ENCODE measurements around the gene SACS. TPM values are rescaled to one million over a fixed set of nuclear protein-coding genes. Genes with fewer than 3 reads are reported as not detected.
A peak's percentile ranks its signal among the peaks of the same experiment; 100 is the strongest.

The SACS gene
- polyA plus RNA-seq, 3 donors, result 1.7 to 2.7 (median 2.2) TPM

- no peak for DNase-seq
- no peak overlapping the region for H3K9ac ChIP-seq (ENCODE audit: insufficient read depth, low read length, poor library complexity, severe bottlenecking)
- WGBS (ENCODE audit: insufficient coverage), result no CpG with 5 or more reads among the region's 5 CpGs
- no peak overlapping the region for H3K4me3 ChIP-seq (replicated peaks in 1 of 3; ENCODE audit: low read depth in 2 of 3, low read length in 3 of 3)
- TF ChIP-seq CTCF (IDR thresholded peaks at IDR 0.05), result no peak
- intact Hi-C loops (cut with micrococcal nuclease), result no loop called here
- no peaks in the 10 kb centered on the region for H3K36me3 ChIP-seq (replicated peaks in 1 of 2; ENCODE audit: control insufficient read depth in 1 of 2, insufficient read depth in 2 of 2, low read length in 2 of 2)
- H3K9me3 ChIP-seq (replicated peaks in 1 of 2; ENCODE audit: control insufficient read depth in 1 of 2, insufficient read depth in 1 of 2, low read length in 2 of 2), result no peaks in the 10 kb centered on the region
- H3K4me3 Mint-ChIP-seq, result no peak overlapping the region
- H3K27ac Mint-ChIP-seq, result no peak overlapping the region
- peaks cover 0 to 2% of the 10 kb centered on the region in 2 donors for H3K36me3 Mint-ChIP-seq
- H3K79me2 ChIP-seq (ENCODE audit: insufficient read depth, low read length), result no peaks in the 10 kb centered on the region
- peaks cover 29% of the 10 kb centered on the region for H3K4me1 Mint-ChIP-seq
- H3K4me2 ChIP-seq (replicated peaks; ENCODE audit: extremely low read depth, low read length, poor library complexity, severe bottlenecking), result no peak overlapping the region
- peaks cover 22% of the 10 kb centered on the region in 2 donors for H3K4me1 ChIP-seq (ENCODE audit: control insufficient read depth in 1 of 2, insufficient read depth in 2 of 2, low read length in 2 of 2)
- H2AFZ ChIP-seq (ENCODE audit: insufficient read depth, low read depth, low read length, poor library complexity, severe bottlenecking), result no peak overlapping the region
- H3K27ac ChIP-seq (ENCODE audit: low read depth in 1 of 2, low read length in 2 of 2), result no peak overlapping the region
- peaks cover 0 to 5% (median 2%) of the 10 kb centered on the region in 3 donors for H3K27me3 Mint-ChIP-seq (ENCODE audit: low read depth in 3 of 3)
- peaks cover 0 to 2% (median 0%) of the 10 kb centered on the region in 7 donors for H3K9me3 Mint-ChIP-seq
- H3K27me3 ChIP-seq (ENCODE audit: control insufficient read depth in 2 of 2, insufficient read depth in 2 of 2, low read length in 2 of 2), result no peaks in the 10 kb centered on the region
- no peaks in the 10 kb centered on the region for H4K20me1 ChIP-seq (ENCODE audit: insufficient read depth, low read length)
These were observed 53.0 kb downstream of the SACS start for GRCh38 chr13:23380534-23380933.

- peak; percentile 60 to 87 (median 69) for DNase-seq
- Histone ChIP-seq H3K4me2 (replicated peaks; ENCODE audit: extremely low read depth, low read length, poor library complexity, severe bottlenecking) (no peak overlapping the region), H2AFZ (ENCODE audit: insufficient read depth, low read depth, low read length, poor library complexity, severe bottlenecking) (no peak overlapping the region)
These were observed 55.4 kb downstream of the SACS start for GRCh38 chr13:23377983-23378632.

More at GRCh38 chr13:23377983-23378632, 55.4 kb downstream of the SACS start:
- H4K20me1 ChIP-seq (ENCODE audit: insufficient read depth, low read length), result no peaks in the 10 kb centered on the region
- H3K4me3 ChIP-seq (replicated peaks in 1 of 3; ENCODE audit: low read depth in 2 of 3, low read length in 3 of 3), result no peak overlapping the region
- Mint-ChIP-seq H3K27me3 (ENCODE audit: low read depth in 3 of 3) (peaks cover 0 to 3% (median 1%) of the 10 kb centered on the region in 3 donors), H3K4me1 (peaks cover 37% of the 10 kb centered on the region), H3K9me3 (no peaks in the 10 kb centered on the region), H3K27ac (peak overlapping the region in 4 of 7 donors; percentile 33 to 78 (median 60)), H3K4me3 (peak overlapping the region; percentile 20 to 57), H3K36me3 (no peaks in the 10 kb centered on the region)
- TF ChIP-seq CTCF (IDR thresholded peaks at IDR 0.05), result no peak
- H3K27ac ChIP-seq (ENCODE audit: low read depth in 1 of 2, low read length in 2 of 2), result no peak overlapping the region
- 0% methylated on average over 5 of the region's 11 CpGs for WGBS (ENCODE audit: insufficient coverage)
- H3K27me3 ChIP-seq (ENCODE audit: control insufficient read depth in 2 of 2, insufficient read depth in 2 of 2, low read length in 2 of 2), result no peaks in the 10 kb centered on the region
- H3K79me2 ChIP-seq (ENCODE audit: insufficient read depth, low read length), result peaks cover 6% of the 10 kb centered on the region
- H3K9me3 ChIP-seq (replicated peaks in 1 of 2; ENCODE audit: control insufficient read depth in 1 of 2, insufficient read depth in 1 of 2, low read length in 2 of 2), result no peaks in the 10 kb centered on the region
- H3K36me3 ChIP-seq (replicated peaks in 1 of 2; ENCODE audit: control insufficient read depth in 1 of 2, insufficient read depth in 2 of 2, low read length in 2 of 2), result no peaks in the 10 kb centered on the region
- peaks cover 22 to 39% of the 10 kb centered on the region in 2 donors for H3K4me1 ChIP-seq (ENCODE audit: control insufficient read depth in 1 of 2, insufficient read depth in 2 of 2, low read length in 2 of 2)
- H3K9ac ChIP-seq (ENCODE audit: insufficient read depth, low read length, poor library complexity, severe bottlenecking), result no peak overlapping the region
- intact Hi-C loops (cut with micrococcal nuclease), result loop anchor here (5.0 to 10.0 kb wide), 5 partner anchors 199 to 1547 kb away; partner anchors contain the start of gene C1QTNF9B (in 1 of the 2)
